Bronchial epithelial cell (primary cell): ENCODE results near the gene MAN1C1. TPM values are rescaled to one million over a fixed set of nuclear protein-coding genes. Genes with fewer than 3 reads are reported as not detected.

Experiments used
- DNase-seq: peaks from one replicate; pipeline ENCODE4 v3.0.0-alpha.2; 2010; ENCODE audit warnings: low read depth
- FAIRE-seq: peaks from 2 replicates; lab custom pipeline; 2011; peaks lifted over from hg19 to GRCh38; lab: Jason Lieb, UNC
- H3K27me3 ChIP-seq: 2 replicates; pipeline ENCODE4 v1.5.1; 2011; ENCODE audit warnings: low read length; ENCODE audit not compliant: control insufficient read depth, insufficient read depth
- H3K36me3 ChIP-seq: 2 replicates; pipeline ENCODE4 v1.5.1; 2011; ENCODE audit warnings: low read length; ENCODE audit not compliant: control insufficient read depth, insufficient read depth
- H3K4me3 ChIP-seq: 2 replicates; pipeline ENCODE4 v1.5.1; 2011; ENCODE audit warnings: mild to moderate bottlenecking, low read depth, low read length, control low read depth
- total RNA-seq: library from RNA; depleted of rRNA; stranded (reverse); fragments of >200 nt; gene quantifications from 2 replicates; pipeline ENCODE4 v1.2.1, GENCODE V29; 2014
- TF ChIP-seq, protein P1 (sequence below): IDR thresholded peaks from 2 replicates; pipeline ENCODE4 v1.5.1; 2011; ENCODE audit warnings: mild to moderate bottlenecking, moderate library complexity, low read length, control low read depth, inconsistent platforms; ENCODE audit not compliant: insufficient read depth, severe bottlenecking

MAN1C1 gene
- total RNA-seq, 1 donor from 2014 or later: under 0.01 TPM

DNA sequence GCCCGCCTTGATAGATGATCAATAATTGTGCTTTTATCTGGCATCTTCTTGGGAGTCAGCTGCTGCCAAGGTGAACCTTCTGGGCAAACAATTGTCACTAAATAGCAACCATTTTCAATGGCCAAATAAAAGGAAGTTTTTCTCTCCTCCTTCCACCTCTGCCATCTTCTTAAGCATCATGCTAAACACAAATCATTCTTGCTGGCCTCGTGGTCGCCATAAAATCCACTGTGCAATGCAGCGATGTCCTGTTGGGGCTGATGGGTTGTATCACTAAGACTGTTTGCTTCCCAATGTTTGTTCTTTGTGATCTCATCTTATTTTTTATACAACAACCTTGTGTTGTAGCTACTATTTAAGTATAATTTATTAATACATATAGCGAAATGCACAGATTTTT, 8.0 kb downstream of the MAN1C1 start:
- Histone ChIP-seq H3K27me3 (no peaks in the 10 kb centered on the region), H3K36me3 (no peaks in the 10 kb centered on the region), H3K4me3 (no peak overlapping the region)
- DNase-seq (no peak), FAIRE-seq (no peak)
- TF ChIP-seq, protein P1, sequence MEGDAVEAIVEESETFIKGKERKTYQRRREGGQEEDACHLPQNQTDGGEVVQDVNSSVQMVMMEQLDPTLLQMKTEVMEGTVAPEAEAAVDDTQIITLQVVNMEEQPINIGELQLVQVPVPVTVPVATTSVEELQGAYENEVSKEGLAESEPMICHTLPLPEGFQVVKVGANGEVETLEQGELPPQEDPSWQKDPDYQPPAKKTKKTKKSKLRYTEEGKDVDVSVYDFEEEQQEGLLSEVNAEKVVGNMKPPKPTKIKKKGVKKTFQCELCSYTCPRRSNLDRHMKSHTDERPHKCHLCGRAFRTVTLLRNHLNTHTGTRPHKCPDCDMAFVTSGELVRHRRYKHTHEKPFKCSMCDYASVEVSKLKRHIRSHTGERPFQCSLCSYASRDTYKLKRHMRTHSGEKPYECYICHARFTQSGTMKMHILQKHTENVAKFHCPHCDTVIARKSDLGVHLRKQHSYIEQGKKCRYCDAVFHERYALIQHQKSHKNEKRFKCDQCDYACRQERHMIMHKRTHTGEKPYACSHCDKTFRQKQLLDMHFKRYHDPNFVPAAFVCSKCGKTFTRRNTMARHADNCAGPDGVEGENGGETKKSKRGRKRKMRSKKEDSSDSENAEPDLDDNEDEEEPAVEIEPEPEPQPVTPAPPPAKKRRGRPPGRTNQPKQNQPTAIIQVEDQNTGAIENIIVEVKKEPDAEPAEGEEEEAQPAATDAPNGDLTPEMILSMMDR: no peak

DNA sequence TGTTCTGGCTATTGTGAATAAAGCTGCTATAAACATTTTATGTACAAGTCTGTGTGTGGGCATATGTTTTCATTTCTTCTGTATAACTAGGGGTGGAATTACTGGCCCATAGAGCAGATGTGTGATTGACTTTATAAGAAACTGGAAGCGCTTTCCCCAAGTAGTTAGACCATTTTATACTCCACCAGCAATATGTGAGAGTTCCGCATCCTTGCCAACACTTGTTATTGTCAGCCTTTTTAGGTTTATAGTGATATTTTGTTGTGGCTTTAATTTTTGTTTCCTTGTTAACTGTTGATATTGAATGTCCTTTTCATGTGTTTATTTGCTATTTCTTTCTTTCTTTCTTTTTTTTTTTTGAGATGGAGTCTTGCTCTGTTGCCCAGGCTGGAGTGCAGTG, 9.4 kb downstream of the MAN1C1 start:
- no peak overlapping the region for H3K4me3 ChIP-seq
- TF ChIP-seq, protein P1: no peak

DNA sequence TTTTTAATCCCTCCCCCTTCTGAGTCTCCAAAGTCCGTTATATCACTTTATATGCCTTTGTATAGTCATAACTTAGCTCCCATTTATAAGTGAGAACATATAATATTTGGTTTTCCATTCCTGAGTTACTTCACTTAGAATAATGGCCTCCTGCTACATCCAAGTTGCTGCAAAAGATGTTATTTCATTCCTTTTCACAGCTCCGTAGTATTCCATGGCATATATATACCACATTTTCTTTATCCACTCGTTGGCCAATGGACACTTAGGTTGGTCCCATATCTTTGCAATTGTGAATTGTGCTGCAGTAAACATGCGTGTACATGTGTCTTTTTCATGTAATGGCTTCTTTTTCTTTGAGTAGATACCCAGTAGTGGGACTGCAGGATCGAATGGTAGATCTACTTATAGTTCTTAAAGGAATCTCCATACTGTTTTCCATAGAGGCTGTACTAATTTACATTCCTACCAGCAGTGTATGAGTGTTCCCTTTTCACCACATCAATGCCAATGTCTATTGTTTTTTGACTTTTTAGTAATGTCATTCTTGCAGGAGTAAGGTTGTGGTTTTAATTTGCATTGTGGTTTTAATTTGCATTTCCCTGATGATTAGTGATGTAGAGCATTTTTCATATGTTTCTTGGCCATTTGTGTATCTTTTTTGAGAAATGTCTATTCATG, 12.3 kb downstream of the MAN1C1 start:
- DNase-seq (no peak), FAIRE-seq (no peak)
- TF ChIP-seq, protein P1: no peak
- H3K27me3 ChIP-seq: no peaks in the 10 kb centered on the region
- H3K36me3 ChIP-seq: no peaks in the 10 kb centered on the region
- no peak overlapping the region for H3K4me3 ChIP-seq

More for the DNA sequence above, 9.4 kb downstream of the MAN1C1 start:
- DNase-seq: no peak
- Histone ChIP-seq H3K36me3 (no peaks in the 10 kb centered on the region), H3K27me3 (no peaks in the 10 kb centered on the region)
- FAIRE-seq: no peak

DNA sequence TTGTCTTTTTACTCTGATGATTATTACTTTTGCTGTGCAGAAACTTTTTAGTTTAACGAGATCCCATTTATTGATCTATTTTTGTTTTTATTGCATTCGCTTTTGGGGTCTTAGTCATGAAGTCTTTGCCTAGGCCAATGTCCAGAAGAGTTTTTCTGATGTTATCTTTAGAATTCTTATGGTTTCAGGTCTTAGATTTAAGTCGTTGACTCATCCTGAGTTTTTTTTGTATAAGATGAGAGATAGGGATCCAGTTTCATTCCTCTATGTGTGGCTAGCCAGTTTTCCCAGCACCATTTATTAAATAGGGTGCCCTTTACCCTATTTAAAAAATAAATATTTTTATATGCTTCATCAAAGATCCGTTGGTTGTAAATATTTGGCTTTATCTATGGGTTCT, 13.2 kb downstream of the MAN1C1 start:
- Histone ChIP-seq H3K36me3 (no peaks in the 10 kb centered on the region), H3K4me3 (no peak overlapping the region), H3K27me3 (no peaks in the 10 kb centered on the region)
- no peak for DNase-seq
- TF ChIP-seq, protein P1: no peak
- no peak for FAIRE-seq

DNA sequence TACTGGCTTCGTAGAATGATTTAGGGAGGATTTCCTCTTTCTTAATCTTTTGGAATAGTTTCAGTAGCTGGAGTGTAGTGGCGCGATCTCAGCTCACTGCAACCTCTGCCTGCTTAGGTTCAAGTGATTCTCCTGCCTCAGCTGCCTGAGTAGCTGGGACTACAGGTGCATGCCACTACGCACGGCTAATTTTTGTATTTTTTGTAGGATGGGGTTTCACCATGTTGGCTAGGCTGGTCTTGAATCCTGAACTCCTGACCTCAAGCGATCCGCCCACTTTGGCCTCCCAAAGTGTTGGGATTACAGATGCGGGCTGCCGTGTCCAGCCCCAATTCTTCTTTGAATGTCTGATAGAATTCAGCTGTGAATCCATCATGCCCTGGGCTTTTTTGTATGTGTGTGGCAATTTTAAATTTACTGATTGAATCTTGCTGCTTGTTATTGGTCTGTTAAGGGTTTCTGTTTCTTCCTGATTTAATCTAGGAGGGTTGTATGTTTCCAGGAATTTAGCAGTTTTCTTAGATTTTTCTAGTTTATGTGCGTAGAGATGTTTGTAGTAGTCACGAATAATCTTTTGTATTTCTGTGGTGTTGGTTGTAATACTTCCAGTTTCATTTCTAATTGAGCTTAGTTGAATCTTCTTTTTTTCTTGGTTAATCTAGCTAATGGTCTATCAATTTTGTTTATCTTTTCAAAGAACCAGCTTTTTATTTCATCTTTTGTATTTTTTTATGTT, 15.3 kb downstream of the MAN1C1 start:
- H3K4me3 ChIP-seq: no peak overlapping the region
- no peaks in the 10 kb centered on the region for H3K36me3 ChIP-seq
- no peaks in the 10 kb centered on the region for H3K27me3 ChIP-seq
- FAIRE-seq (no peak), DNase-seq (no peak)
- TF ChIP-seq, protein P1: no peak
